ENCODE measurements around the gene KATNAL2. TPM values are rescaled to one million over a fixed set of nuclear protein-coding genes. Genes with fewer than 3 reads are reported as not detected.

Gene KATNAL2
- total RNA-seq, 1 experiment from 2014 or later = 21.7 TPM

DNA sequence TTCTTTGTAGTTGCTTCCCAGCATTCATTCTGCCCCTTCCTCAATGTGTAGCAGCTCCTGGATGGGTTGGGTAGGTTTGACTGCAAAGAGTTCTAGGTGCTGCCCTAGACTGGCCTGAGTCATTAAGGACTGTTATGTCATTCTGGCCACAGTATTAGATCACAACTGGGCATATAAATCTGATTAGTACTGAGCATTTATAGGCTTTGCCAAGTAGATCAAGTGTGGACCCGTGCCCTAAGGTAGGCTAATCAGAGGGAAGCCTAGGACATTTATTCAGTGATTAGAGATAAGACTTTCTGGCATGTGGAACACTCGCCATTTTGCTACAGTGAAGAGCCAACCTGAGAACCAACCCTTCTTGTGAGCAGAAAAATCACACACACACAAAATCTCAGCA is 2.7 kb downstream of the KATNAL2 start:
- Mint-ChIP-seq H3K36me3 (ENCODE audit: insufficient read depth in 1 of 3, low read depth in 3 of 3) (peaks cover 0 to 4% (median 2%) of the 10 kb centered on the region in 3 experiments; a peak in 2 of 7 replicates), H3K4me1 (peaks cover 27 to 28% of the 10 kb centered on the region in 2 experiments), H3K27me3 (ENCODE audit: low read depth) (no peaks in the 10 kb centered on the region; the same call in none of the 2 replicates), H3K9me3 (peaks cover 9 to 13% of the 10 kb centered on the region in 2 experiments; a peak in 3 of 5 replicates), H3K27ac (no peak overlapping the region), H3K4me3 (no peak overlapping the region)
- no peak overlapping the region for H2BK12ac ChIP-seq (ENCODE audit: insufficient read length, low read depth, low read length)
- no peak overlapping the region for H2BK15ac ChIP-seq (ENCODE audit: low read depth, low read length)
- no peak overlapping the region for H3K23ac ChIP-seq (ENCODE audit: insufficient read length, low read depth, low read length)
- no peak overlapping the region for H3K4me2 ChIP-seq (ENCODE audit: insufficient read depth, insufficient read length, low read length)
- no peak overlapping the region for H2BK120ac ChIP-seq (ENCODE audit: low read depth, low read length, poor library complexity, severe bottlenecking)
- no peak overlapping the region for H3K56ac ChIP-seq (ENCODE audit: insufficient read length, low read depth, low read length)
- H3K9me3 ChIP-seq (ENCODE audit: control insufficient read depth, low read depth, low read length) = no peaks in the 10 kb centered on the region
- H2BK20ac ChIP-seq (ENCODE audit: low read depth, low read length, poor library complexity, severe bottlenecking) = no peak overlapping the region
- WGBS (ENCODE audit: extremely low coverage, insufficient read length, low lambda C conversion rate) = no CpG with 5 or more reads among the region's 2 CpGs
- H3K9ac ChIP-seq (ENCODE audit: extremely low read depth, insufficient read length, low read length) = no peak overlapping the region
- H3K27ac ChIP-seq (ENCODE audit: insufficient read length, low read depth, low read length) = no peak overlapping the region
- H3K79me2 ChIP-seq (ENCODE audit: insufficient read depth, low read length) = peaks cover 8% of the 10 kb centered on the region; the same call in 1 of the 2 replicates
- H3K18ac ChIP-seq (ENCODE audit: insufficient read length, low read depth, low read length) = no peak overlapping the region
- H2AFZ ChIP-seq (ENCODE audit: low read length) = no peak overlapping the region
- no peak overlapping the region for H3T11ph ChIP-seq (ENCODE audit: low read length)
- H4K8ac ChIP-seq (replicated peaks; ENCODE audit: insufficient read length, low read depth, low read length) = no peak overlapping the region
- H4K91ac ChIP-seq (ENCODE audit: insufficient read length, low read depth, low read length) = no peak overlapping the region
- peaks cover 3% of the 10 kb centered on the region for H3K79me1 ChIP-seq (ENCODE audit: insufficient read depth, low read depth, low read length, poor library complexity, severe bottlenecking)
- H4K5ac ChIP-seq (ENCODE audit: insufficient read length, low read depth, low read length) = no peak overlapping the region
- H3K23me2 ChIP-seq (ENCODE audit: insufficient read length, low read depth, low read length, poor library complexity, severe bottlenecking) = peaks cover 11% of the 10 kb centered on the region
- no peak overlapping the region for H3K4ac ChIP-seq (ENCODE audit: low read depth, low read length)
- H3K14ac ChIP-seq (ENCODE audit: insufficient read depth, low read length) = no peak overlapping the region
- H2BK5ac ChIP-seq (ENCODE audit: insufficient read length, low read length) = no peak overlapping the region
- no peaks in the 10 kb centered on the region for H4K20me1 ChIP-seq (ENCODE audit: control insufficient read depth, insufficient read depth, insufficient read length)
- H3K4me1 ChIP-seq (ENCODE audit: insufficient read depth, low read length) = peaks cover 4% of the 10 kb centered on the region
- TF ChIP-seq, protein P1, sequence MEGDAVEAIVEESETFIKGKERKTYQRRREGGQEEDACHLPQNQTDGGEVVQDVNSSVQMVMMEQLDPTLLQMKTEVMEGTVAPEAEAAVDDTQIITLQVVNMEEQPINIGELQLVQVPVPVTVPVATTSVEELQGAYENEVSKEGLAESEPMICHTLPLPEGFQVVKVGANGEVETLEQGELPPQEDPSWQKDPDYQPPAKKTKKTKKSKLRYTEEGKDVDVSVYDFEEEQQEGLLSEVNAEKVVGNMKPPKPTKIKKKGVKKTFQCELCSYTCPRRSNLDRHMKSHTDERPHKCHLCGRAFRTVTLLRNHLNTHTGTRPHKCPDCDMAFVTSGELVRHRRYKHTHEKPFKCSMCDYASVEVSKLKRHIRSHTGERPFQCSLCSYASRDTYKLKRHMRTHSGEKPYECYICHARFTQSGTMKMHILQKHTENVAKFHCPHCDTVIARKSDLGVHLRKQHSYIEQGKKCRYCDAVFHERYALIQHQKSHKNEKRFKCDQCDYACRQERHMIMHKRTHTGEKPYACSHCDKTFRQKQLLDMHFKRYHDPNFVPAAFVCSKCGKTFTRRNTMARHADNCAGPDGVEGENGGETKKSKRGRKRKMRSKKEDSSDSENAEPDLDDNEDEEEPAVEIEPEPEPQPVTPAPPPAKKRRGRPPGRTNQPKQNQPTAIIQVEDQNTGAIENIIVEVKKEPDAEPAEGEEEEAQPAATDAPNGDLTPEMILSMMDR (conservative IDR thresholded peaks at IDR 0.05) = no peak
- no peaks in the 10 kb centered on the region for H3K27me3 ChIP-seq (ENCODE audit: insufficient read depth, low read length)
- H2AK5ac ChIP-seq (ENCODE audit: insufficient read length, low read length) = no peak overlapping the region
- DNase-seq = no peak
